OCI-LY3 (cell line): ENCODE data around the gene CARD8.

Experiments
- CTCF ChIP-seq: fragments of 200-600, 300-600 bp; sonication (generic); IDR thresholded peaks from 2 replicates; pipeline ENCODE4 v1.5.1; 2014; ENCODE audit warnings: antibody characterized with exemption, low read length, low read depth
- EZH2phosphoT487 ChIP-seq: fragments of 200-600 bp; shearing (Covaris generic); IDR thresholded peaks from 2 replicates; pipeline ENCODE4 v1.6.1; 2018; ENCODE audit warnings: antibody characterized with exemption, mixed run types, low read depth

- TF ChIP-seq CTCF (no peak), EZH2phosphoT487 (no peak)
Observed at GRCh38 chr19:48301886-48302599, 46.3 kb upstream of the CARD8 start.
